ENCODE results near the gene CEACAM4.
"Not testable (repeated sequence)": the region's sequence is repeated elsewhere in the genome, so short reads cannot be mapped to it uniquely, and the experiment has no call there.

CEACAM4 gene

DNA sequence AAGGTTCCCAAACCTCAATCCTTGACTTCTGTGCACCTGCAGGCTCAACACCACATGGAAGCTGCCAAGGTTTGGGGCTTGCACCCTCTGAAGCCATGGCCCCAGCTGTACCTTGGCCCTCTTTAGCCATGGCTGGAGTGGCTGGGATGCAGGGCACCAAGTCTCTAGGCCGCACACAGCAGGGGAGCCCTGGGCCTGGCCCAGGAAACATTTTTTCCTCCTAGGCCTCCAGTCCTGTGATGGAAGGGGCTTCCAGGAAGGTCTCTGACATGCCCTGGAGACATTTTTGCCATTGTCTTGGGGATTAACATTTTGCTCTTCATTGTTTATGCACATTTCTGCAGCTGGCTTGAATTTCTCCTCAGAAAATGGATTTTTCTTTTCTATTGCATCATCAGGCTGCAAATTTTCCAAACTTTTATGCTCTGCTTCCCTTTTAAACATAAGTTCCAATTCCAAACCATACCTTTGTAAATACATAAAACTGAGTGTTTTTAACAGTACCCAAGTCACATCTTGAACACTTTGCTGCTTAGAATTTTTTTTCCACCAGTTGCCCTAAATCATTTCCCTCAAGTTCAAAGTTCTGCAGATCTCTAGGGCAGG lies 44.2 kb downstream of the CEACAM4 start:
- DNase-seq: not testable (repeated sequence)

DNA sequence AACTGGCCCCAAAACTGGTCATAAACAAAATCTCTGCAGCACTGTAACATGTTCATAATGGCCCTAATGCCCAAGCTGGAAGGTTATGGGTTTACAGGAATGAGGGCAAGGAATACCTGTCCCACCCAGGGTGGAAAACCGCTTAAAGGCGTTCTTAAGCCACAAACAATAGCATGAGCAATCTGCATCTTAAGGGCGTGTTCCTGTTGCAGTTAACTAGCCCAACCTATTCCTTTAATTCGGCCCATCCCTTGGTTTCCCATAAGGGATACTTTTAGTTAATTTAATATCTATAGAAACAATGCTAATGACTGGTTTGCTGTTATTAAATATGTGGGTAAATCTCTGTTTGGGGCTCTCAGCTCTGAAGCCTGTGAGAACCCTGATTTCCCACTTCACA lies 45.8 kb downstream of the CEACAM4 start:
- DNase-seq: not testable (repeated sequence)

DNA sequence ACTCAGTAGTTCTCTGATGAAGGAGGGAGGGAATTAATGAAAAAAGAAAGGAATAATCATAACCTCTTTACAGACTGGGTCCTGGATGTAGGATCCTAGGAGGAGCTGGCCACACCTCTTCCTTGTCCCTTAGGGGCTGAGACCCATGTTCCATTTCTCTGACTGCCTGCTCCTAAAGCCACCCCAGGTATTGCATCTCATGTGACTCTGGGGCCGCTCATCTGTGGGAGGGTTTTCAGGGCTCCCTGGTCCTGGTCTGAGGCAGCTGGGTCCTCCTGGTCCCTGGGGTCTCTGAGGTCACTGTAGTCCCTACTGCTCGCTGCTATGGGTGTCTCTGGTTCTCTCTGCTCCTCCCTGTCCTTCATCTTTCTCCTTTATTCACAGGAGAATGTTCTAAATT lies 48.0 kb downstream of the CEACAM4 start:
- DNase-seq: no peak

DNA sequence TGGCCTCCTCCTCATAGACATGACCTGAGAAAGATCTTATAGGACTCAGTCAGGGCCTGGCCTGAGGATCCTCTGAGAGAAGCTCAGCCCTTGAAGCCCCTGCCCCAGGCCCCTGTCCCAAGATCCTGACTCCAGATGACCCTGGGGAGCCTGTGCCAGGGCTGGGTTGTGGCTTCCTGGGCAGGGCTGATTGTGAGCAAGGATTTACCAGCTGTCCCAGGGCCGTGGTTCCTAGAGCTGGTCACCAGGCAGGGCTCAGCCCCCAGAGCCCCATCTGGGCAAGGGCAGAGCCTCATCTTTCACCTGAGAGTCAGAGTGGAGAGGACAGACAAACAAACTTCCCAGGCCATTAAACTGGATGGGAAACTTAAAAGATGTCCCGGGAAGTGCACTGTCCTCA lies 49.0 kb downstream of the CEACAM4 start:
- no peak for DNase-seq

DNA sequence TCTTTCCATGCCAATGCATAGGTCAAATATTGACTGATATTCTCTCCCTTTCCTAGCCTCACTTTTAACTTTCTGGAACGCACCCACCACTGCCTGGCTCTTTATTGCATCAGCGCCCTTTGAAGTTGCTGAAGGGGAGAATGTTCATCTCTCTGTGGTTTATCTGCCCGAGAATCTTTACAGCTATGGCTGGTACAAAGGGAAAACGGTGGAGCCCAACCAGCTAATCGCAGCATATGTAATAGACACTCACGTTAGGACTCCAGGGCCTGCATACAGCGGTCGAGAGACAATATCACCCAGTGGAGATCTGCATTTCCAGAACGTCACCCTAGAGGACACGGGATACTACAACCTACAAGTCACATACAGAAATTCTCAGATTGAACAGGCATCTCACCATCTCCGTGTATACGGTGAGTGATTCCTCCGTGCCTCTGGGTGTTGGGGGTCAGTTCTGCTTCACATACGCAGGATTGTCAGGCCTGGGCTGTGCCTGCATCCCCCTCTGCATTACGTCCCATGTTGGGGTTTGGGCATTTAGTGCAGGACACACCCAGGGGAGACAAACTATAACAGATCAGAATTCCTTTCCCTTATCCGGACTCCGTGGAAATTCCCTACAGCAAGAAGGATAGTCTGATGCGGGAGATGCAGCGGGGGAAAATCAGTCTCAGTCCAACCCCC lies 49.6 kb downstream of the CEACAM4 start:
- DNase-seq: no peak

DNA sequence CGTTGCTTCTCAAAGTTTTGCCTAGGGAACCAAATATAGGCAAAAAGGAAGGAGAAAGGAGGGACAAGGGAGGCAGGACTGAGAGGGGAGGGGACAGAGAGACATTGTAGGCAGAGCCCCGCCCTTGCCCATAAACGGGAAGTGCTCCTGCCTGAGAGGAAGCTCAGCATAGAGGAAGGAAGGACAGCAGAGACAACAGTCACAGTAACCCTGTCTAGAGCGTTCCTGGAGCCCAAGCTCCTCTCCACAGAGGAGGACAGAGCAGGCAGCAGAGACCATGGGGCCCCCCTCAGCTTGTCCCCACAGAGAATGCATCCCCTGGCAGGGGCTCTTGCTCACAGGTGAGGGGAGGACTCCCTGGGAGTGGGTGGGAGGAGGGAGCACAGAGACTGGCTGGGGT lies 50.9 kb downstream of the CEACAM4 start, which contains the start of gene CEACAM21:
TSS of gene CEACAM21 (plus strand) at position 169 of the 400 bp plus-strand sequence. CDS start at position 278, 109 bp downstream.
- DNase-seq: no peak

DNA sequence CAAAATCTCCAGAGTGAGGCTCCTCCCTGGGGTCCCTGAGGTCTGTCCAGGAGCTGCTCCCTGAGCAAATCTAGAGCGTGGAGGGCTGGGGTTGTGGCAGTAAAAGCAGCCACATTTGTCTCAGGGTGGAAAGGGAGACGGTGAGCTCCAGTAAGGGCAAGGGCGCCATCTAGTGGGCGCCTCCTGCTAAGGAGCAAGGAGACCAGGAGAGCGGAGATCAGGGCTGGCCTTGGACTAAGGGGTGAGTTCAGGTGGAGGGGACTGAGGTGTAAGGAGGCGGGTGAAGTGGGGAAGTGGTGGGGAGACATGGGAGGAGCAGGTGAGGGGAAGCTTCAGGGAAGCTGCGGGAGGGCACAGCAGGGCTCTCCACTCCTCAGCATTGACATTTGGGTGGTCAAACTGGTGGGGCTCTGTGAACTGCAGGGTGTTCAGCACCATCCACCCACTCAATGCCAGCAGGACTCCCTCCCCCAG lies 56.2 kb downstream of the CEACAM4 start:
- DNase-seq: peak; percentile 49

DNA sequence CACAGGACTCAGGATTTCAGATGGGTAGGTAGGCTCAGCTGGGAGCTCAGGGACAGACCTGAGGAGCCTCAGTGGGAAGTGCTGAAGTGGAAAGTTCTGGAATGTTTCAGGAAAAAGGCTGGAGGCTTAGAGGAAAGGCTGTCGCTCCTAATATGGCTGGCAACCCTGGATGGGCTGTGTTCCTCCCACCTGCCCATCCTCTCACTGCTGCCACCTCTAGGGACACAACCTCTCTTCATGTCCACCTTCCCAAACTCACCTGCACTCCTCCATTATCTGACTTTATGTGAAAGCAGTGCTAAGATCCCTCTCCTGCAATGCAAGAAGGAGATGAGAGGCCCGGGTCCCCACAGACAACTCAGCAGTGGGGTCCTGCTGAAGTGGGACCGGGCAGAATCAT lies 56.7 kb downstream of the CEACAM4 start:
- DNase-seq: no peak

DNA sequence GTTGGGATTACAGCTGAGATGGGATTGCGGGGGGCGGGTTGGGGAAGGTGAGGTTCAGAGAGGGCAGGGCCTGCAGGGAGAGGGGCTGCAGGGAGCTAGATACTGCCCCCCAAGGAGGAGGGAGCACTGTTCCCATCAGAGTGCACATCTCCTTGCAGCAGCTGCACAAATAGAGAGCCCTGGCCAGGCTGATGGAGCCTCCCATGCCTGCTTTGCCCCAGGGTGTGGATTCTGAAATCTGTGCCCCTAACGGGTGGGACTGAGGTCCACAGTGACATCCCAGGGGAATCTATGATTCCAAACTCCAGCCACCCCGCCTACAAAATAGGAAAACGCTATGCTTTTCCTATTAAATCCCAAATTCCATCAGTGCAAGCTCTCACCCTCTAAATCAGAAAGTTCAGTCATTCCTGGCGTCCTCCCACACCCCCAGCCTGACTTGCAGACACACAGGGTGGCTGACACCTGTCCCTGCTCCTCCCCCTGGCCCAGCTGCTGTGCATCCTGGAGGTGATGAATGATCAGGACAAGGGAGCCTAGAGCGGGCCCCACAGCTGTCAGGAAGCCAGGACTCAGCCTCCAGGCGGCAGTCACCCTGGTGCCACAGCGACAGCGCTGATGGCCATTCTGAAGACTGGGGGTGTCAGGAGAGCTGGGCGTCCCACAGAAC lies 57.3 kb downstream of the CEACAM4 start:
- DNase-seq: no peak
